CD4-positive, alpha-beta T cell (primary cell): ENCODE measurements around the gene AK8. TPM values are rescaled to one million over a fixed set of nuclear protein-coding genes. Genes with fewer than 3 reads are reported as not detected.

Experiments used
- ATAC-seq: fragments of 200-7000 bp; cut with Tn5 transposase; one replicate; pipeline ENCODE4 v1.10.0; 2022; ENCODE audit warnings: mild to moderate bottlenecking; ENCODE audit not compliant: poor library complexity
- CTCF ChIA-PET: fragments of 350-600 bp; sonication (Branson Sonifier 250); formaldehyde crosslinking; loops from one replicate; lab custom pipeline; 2021; ENCODE audit warnings: antibody characterized with exemption, inconsistent platforms; lab: Charles Lee
- POLR2A ChIA-PET: fragments of 350-600 bp; sonication (Branson Sonifier 250); formaldehyde crosslinking; loops from one replicate; lab custom pipeline; 2021; ENCODE audit warnings: antibody characterized with exemption, inconsistent platforms; lab: Charles Lee
- DNase-seq, 14 experiments: peaks; one replicate each; pipeline ENCODE4 v3.0.0-alpha.2; 2013 to 2020; ENCODE audit warnings: mixed read lengths in 2 of 14
- H3K27ac ChIP-seq, 2 donors: one replicate each; pipeline versions ENCODE4 v1.5.1 to v1.7.0; 2013; ENCODE audit warnings: low read length in 2 of 2, low read depth in 1 of 2, mild to moderate bottlenecking in 1 of 2
- H3K27me3 ChIP-seq, 2 experiments: 1 replicate in 1 of 2; 2 replicates in 1 of 2; pipeline versions ENCODE4 v1.6.1 to v1.7.0; 2013; ENCODE audit warnings: low read length in 2 of 2, control low read depth in 1 of 2, mild to moderate bottlenecking in 1 of 2, moderate library complexity in 1 of 2; ENCODE audit not compliant: insufficient read depth in 2 of 2, control insufficient read depth in 1 of 2
- H3K36me3 ChIP-seq: one replicate; pipeline ENCODE4 v1.6.1; 2013; ENCODE audit warnings: low read length, control low read depth; ENCODE audit not compliant: insufficient read depth
- H3K4me1 ChIP-seq: one replicate; pipeline ENCODE4 v1.6.1; 2013; ENCODE audit warnings: low read length, control low read depth; ENCODE audit not compliant: insufficient read depth
- H3K4me3 ChIP-seq: one replicate; pipeline ENCODE4 v1.5.1; 2013; ENCODE audit warnings: mild to moderate bottlenecking, low read length, moderate library complexity
- H3K9me3 ChIP-seq, 2 experiments: 1 replicate in 1 of 2; 2 replicates in 1 of 2; pipeline versions ENCODE4 v1.6.1 to v1.7.0; 2013; ENCODE audit warnings: low read length in 2 of 2, mild to moderate bottlenecking in 2 of 2, control low read depth in 1 of 2, moderate library complexity in 1 of 2; ENCODE audit not compliant: control insufficient read depth in 1 of 2, insufficient read depth in 1 of 2
- H3K27ac Mint-ChIP-seq: one replicate; pipeline ENCODE4 v1.8.0; 2020; ENCODE audit warnings: mixed read lengths
- H3K27me3 Mint-ChIP-seq: one replicate; pipeline ENCODE4 v1.8.0; 2021; ENCODE audit warnings: mixed read lengths
- H3K36me3 Mint-ChIP-seq: one replicate; pipeline ENCODE4 v1.8.0; 2021; ENCODE audit warnings: low read depth, mixed read lengths
- H3K4me1 Mint-ChIP-seq: one replicate; pipeline ENCODE4 v1.8.0; 2021; ENCODE audit warnings: low read depth, mixed read lengths
- H3K4me3 Mint-ChIP-seq: one replicate; pipeline ENCODE4 v1.8.0; 2020; ENCODE audit warnings: mild to moderate bottlenecking, mixed read lengths
- H3K9me3 Mint-ChIP-seq: one replicate; pipeline ENCODE4 v1.8.0; 2020; ENCODE audit warnings: mixed read lengths
- CTCF ChIP-seq: fragments of 200-600 bp; IDR thresholded peaks from one replicate; pipeline ENCODE4 v1.8.0; 2022; ENCODE audit warnings: antibody characterized with exemption, mild to moderate bottlenecking
- intact Hi-C, 2 experiments: fragments of 100-400 bp; cut with DNase I in 1 of 2; cut with micrococcal nuclease in 1 of 2; formaldehyde crosslinking; loops; one replicate each; pipeline versions ENCODE4 v1.15.1 to v1.9.0; 2023 to 2025; cut with DNase I, micrococcal nuclease
- total RNA-seq, 174 experiments: library from RNA in 2 of 174; stranded (reverse) in 2 of 174; gene quantifications; one replicate each; pipeline ENCODE4 v1.2.3 and lab custom pipeline; 2021 to 2026

AK8 gene
- total RNA-seq, 2 experiments from 2014 or later: not detected

GRCh38 chr9:132896264-132896663 lies 18.2 kb upstream of the AK8 start:
- Mint-ChIP-seq H3K36me3 (peaks cover 76% of the 10 kb centered on the region), H3K27me3 (no peaks in the 10 kb centered on the region), H3K27ac (no peak overlapping the region), H3K4me3 (no peak overlapping the region), H3K9me3 (no peaks in the 10 kb centered on the region), H3K4me1 (no peaks in the 10 kb centered on the region)
- H3K9me3 ChIP-seq: no peaks in the 10 kb centered on the region
- no peak for TF ChIP-seq CTCF
- no peaks in the 10 kb centered on the region for H3K4me1 ChIP-seq
- intact Hi-C loops: no loop called here
- H3K27me3 ChIP-seq: no peaks in the 10 kb centered on the region
- DNase-seq (no peak), ATAC-seq (no peak)
- H3K4me3 ChIP-seq: no peak overlapping the region
- POLR2A ChIA-PET: no interaction called here
- H3K27ac ChIP-seq: no peak overlapping the region
- peaks cover 58% of the 10 kb centered on the region for H3K36me3 ChIP-seq
- CTCF ChIA-PET: no interaction called here

- intact Hi-C loops: no loop called here
- Histone ChIP-seq H3K9me3 (no peaks in the 10 kb centered on the region), H3K27me3 (no peaks in the 10 kb centered on the region), H3K36me3 (peaks cover 47% of the 10 kb centered on the region), H3K4me1 (no peaks in the 10 kb centered on the region), H3K27ac (no peak overlapping the region), H3K4me3 (no peak overlapping the region)
- no peak for DNase-seq
- ChIA-PET POLR2A (interaction anchor here (1.9 kb wide), 1 partner anchor 50 kb away, joined by 4 read pairs; no protein-coding TSS in a partner anchor), CTCF (no interaction called here)
- Mint-ChIP-seq H3K9me3 (no peaks in the 10 kb centered on the region), H3K4me3 (no peak overlapping the region), H3K27me3 (no peaks in the 10 kb centered on the region), H3K4me1 (no peaks in the 10 kb centered on the region), H3K27ac (no peak overlapping the region), H3K36me3 (peaks cover 65% of the 10 kb centered on the region)
- no peak for TF ChIP-seq CTCF
- ATAC-seq: no peak
Measured at GRCh38 chr9:132894862-132895835, 17.1 kb upstream of the AK8 start.

GRCh38 chr9:132894346-132894745 lies 16.3 kb upstream of the AK8 start:
- ATAC-seq (no peak), DNase-seq (no peak)
- no peaks in the 10 kb centered on the region for H3K9me3 ChIP-seq
- no peaks in the 10 kb centered on the region for H3K27me3 ChIP-seq
- intact Hi-C loops: no loop called here
- H3K27ac Mint-ChIP-seq: no peak overlapping the region
- TF ChIP-seq CTCF: no peak
- no peaks in the 10 kb centered on the region for H3K9me3 Mint-ChIP-seq
- CTCF ChIA-PET: no interaction called here
- H3K4me3 ChIP-seq: no peak overlapping the region
- POLR2A ChIA-PET: interaction anchor here (1.9 kb wide), 1 partner anchor 51 kb away, joined by 4 read pairs; no protein-coding TSS in a partner anchor
- peaks cover 39% of the 10 kb centered on the region for H3K36me3 ChIP-seq
- no peak overlapping the region for H3K27ac ChIP-seq
- H3K27me3 Mint-ChIP-seq: no peaks in the 10 kb centered on the region
- H3K4me3 Mint-ChIP-seq: no peak overlapping the region
- H3K4me1 ChIP-seq: no peaks in the 10 kb centered on the region
- H3K4me1 Mint-ChIP-seq: no peaks in the 10 kb centered on the region
- H3K36me3 Mint-ChIP-seq: peaks cover 57% of the 10 kb centered on the region
